ENCODE results near the gene EPN3.

- no peak for TF ChIP-seq POLR2A (IDR thresholded peaks at IDR 0.05)
- TF ChIP-seq CTCF (IDR thresholded peaks at IDR 0.05), result no peak
These were observed 33.1 kb downstream of the EPN3 start for GRCh38 chr17:50565402-50566350.
